NCI-H2227 treated with DMSO at 0.1 percent for 48 hours (cell line): ENCODE data around the gene INPP1.
A peak's percentile ranks its signal among the peaks of the same experiment; 100 is the strongest.

Source experiments
- DNase-seq: peaks from one replicate; lab custom pipeline; 2025; lab: John Stamatoyannopoulos, UW

Gene INPP1

DNA sequence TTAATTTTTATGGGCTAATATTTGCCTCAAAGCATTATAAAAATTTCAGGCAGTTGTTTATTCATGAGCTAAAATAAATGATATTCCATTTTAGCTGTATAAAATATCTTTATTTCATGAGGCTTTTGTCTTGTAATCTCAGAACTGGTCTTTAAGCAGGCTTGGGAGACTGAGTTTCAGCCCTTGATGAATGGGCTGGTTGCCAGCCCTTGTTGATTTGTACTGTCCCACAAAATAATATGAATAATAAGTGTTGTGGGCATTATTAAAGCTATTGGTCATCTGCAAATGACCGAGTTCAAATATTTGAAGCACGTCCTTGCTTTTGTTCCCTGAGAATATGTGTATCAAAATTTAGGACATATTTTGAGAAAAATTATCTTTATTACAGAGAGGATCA, 18.2 kb downstream of the INPP1 start:
- no peak for DNase-seq

DNA sequence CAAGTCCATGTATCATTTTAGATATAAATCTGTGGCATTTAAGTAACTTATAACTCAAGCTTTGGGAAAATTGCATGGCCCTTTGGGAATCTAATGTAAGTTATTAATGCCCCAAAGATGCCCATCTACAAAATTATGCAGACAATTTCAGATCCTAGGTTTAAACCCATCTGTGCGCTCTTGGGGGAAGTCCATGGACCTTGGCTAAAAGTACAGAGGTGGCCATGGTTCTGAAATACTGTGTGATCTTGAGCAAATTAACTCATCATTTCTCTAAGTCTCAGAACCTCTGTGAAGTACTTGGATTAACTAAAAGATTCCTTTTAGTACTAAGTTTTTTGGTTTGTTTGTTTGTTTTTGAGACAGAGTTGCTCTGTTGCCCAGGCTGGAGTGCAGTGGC, 19.5 kb downstream of the INPP1 start:
- DNase-seq, result no peak

DNA sequence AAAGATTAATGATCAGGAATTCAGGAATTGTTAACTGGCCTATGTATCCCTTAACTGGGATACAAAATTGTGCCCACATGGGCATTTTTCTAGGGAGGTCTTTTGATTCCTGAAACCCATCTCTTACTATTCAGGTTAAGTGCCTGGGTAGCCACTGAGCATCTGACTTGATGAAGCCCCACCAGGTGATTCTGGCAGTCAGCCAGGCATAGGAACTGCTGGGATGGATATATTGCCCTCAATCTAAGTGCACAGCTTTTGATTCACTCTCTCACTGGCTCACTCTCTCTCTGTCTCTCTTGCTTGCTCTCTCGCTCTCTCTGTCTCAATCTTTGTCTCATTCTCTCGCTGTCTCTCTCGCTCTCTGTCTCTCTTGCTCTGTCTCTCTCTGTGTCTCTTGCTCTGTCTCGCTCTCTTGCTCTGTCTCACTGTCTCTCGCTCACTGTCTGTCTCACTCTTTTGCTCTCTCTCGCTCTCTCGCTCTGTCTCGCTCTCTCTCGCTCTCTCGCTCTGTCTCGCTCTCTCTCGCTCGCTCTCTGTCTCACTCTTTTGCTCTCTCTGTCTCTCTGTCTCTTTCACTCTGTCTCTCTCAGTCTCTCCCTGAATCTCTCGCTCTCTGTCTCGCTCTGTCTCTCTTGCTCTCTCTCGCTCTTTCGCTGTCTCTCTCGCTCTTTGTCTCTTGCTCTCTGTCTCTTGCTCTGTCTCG, 22.3 kb downstream of the INPP1 start:
- peak; percentile 34 for DNase-seq

DNA sequence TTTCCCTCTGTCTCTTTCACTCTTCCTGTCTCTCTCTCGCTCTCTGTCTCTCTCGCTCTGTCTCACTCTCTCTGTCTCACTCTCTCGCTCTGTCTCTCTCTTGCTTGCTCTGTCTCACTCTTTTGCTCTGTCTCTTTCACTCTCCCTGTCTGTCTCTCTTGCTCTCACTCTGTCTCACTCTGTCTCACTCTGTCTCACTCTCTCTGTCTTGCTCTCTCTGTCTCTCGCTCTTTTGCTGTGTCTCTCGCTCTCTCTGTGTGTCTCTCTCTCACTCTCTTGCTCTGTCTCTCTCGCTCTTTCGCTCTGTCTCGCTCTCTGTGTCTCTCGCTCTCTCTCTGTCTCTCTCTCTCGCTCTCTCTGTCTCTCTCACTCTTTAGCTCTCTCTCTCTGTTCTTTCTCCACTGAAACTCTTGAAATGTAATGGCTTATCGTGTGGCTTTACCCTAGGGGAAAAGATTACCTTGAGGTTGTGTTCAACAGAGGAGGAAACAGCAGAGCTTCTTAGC, 22.9 kb downstream of the INPP1 start:
- no peak for DNase-seq

DNA sequence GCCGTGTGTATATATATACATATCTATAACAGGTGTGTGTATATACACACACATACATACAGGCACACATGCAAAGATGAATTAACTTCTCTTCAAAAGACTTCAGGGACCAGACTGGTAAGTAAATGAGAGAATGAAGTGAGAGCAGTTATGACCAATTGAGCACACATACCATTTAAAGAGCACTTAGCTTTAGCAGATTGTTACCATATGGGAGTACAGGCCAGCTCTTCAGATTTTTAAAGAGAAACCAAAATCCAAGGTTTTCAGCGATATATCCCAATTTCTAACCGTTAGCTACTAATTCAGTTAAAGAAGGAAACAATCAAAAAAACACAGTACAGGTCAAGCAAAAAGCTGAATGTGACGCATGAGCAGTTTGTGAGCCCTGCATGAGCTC, 23.7 kb downstream of the INPP1 start:
- no peak for DNase-seq

DNA sequence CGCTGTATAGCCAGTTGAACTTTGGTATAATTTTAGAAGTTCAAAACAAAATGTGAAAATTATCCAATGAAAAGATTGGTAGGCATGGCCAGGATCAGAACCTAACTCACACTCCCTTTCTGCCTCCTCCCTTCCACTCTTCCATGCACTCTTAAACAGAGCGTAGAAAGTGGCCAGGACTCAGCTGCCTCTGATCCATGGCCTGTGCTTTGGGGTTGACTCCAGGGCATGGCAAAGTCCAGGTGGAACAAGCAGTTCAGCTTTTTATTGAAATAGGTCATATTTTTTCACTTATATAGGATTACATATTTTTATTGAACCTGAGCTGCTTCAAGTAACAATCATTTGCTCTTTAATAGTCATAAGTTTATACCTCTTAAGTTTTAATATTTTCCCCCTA, 26.2 kb downstream of the INPP1 start:
- DNase-seq, result no peak

DNA sequence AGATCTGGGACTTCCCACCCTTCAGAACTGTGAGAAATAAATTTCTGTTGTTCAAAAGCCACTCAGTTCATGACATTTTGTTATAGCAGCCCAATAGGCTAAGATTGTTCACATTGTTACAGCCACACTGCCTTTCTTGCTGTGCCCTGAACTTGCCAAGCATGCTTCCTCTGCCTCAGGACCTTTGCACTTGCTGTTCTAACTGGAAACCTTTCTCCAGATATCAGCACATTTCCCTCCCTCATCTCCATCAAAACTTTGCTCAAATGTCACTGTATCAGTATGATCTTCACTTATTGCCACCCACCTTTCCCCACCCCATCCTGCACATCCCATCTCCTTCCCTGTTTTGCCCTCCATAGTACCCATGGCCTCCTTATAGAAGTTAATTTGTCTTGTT, 32.7 kb downstream of the INPP1 start:
- no peak for DNase-seq

DNA sequence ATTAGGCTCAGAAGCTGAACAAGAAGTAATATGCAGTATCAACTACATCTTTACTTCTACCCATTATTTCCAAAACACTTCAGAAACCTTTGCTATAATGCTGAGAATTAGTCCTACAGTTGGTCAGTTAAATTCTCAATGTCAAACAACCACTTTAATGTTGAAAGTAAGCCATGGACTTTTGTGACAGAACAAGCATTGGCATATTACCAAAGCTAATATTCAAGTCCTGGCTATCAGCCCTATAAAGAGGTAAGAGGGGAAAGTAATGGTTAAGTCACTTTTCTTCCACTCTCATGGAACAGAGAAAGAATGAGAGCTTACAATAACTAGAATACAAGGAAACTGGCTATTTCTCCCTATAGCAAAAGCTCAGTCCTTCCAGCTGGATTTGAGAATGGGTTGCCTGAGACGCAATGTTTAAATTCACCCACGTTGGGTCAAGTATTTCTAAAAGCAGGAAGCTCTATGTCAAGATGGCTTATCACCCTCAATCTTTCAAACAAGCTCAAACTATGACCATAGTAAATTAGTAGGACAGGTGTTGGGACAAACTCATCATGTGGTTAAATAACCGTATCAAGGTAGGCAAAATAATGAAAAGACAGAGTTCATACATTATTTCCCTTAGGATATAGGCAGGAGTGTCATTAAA, 33.3 kb downstream of the INPP1 start:
- no peak for DNase-seq

DNA sequence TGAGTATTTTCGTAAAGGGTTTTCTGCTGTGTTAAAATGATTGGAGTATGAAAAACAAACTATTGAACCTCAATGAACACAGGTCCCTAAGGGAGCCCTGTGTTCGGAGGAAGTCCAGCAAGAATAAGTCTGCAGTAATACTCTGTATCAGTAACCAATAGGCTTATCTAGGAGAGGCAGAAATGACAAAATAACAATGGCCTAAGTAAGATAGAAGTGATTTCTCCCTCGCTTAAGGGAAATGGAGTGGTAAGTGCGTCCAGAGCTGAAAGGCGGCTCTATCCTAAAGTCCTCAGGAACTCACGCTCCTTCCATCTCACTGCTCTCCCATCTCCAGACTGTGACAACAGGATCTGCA, 35.5 kb downstream of the INPP1 start:
- DNase-seq, result no peak

DNA sequence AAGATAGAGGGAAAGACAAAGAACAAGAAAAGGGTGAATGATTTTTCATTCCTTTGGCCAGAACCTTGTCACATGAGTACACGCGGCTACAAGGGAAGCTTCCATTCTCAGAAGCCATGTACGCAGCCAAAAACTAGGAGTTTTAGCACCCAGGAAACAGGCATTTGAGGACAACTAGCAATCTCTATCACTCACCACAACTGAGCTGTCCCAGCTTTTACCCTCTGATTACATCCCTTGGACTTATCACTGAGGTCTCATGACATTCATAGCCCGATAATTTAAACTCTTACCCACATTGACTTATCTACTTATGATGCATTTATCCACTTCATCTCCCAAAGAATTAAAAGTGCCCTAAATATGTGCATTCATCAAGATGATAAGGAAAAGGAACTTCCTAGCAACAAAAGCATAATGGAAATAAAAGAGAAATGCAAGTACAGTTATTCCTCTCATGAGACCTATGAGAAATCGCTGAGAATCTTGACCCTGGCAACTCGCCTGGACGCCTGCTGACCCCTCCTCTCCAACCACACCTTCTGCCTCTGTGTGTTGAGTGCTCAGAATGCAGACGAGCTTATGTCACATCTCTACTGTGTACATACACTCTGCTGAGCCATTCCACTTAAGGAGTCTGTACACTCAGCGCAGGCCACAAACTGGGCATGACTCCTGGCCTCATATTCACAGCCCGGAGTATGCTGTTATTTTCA, 36.0 kb downstream of the INPP1 start:
- peak; percentile 41 for DNase-seq

DNA sequence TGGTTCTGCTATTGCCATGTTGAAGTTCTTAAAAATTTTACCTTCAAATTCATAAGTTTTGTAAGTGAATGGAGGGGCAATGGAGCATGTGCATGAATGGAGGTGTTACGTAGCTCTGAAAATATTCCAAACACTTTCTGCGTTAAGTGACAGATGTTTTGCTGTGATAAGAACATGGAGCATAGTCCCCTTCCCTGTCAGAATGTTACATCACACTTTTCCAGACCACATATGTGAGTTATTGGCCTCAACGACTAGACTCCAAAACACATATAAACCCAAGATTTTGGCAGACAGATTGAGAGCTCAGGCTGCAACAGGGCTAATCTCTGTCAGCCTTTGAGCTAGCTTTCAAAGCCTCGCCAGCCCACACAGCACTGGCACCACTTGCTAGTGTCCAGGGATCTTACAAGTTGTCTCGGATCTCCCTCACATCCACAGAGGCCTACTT, 37.6 kb downstream of the INPP1 start:
- no peak for DNase-seq

DNA sequence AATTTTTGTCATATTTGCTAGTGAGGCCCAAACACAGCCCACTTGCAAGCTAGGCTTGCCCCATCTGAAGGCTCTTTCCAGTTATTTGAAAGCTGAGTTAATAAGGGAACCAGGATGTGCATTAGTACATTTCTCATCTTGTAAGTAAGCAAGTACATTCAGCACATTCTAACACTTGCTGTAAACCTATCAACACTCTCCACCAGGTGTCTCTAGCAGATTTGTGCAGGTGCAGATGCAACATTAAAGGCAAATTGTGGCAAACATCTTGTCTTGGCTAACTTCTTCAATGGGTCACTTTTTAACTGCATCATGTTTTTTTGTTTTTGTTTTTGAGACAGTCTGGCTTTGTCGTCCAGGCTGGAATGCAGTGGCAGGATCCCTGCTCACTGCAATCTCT, 39.5 kb downstream of the INPP1 start:
- DNase-seq, result peak; percentile 64

DNA sequence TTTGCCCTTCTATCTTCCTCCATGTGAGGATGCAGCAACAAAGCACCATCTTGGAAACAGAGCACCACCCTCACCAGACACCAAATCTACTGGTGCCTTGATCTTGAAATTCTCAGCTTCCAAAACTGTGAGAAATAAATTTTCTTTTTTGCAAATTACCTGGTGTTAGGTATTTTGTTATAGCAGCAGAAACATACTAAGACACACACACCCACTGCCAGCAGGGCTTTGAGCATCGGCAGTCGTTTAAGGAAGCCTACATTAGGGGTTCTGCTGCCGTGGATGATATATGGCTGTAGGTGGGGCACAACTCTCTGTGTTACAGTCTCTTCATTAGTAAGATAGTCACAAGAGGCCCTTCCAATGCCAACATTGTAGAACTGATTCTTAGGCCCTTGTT, 44.0 kb downstream of the INPP1 start:
- no peak for DNase-seq

DNA sequence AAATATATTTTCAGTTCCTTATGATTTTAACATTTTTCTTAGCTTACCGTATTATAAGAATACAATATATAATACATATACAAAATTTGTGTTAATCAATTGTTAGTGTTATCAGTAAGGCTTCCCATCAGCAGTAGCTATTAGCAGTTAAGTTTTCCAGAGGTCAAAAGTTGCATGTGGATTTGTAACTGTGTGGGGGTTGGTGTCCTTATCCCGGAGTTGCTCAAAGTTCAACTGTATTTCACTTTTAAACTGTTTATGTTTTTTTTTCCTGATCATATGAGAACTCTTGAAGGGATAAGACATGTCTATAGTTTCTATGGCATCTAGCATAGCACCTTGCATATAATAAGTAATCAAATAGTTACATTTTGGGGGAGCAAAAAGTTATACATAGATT, 52.9 kb downstream of the INPP1 start:
- no peak for DNase-seq

DNA sequence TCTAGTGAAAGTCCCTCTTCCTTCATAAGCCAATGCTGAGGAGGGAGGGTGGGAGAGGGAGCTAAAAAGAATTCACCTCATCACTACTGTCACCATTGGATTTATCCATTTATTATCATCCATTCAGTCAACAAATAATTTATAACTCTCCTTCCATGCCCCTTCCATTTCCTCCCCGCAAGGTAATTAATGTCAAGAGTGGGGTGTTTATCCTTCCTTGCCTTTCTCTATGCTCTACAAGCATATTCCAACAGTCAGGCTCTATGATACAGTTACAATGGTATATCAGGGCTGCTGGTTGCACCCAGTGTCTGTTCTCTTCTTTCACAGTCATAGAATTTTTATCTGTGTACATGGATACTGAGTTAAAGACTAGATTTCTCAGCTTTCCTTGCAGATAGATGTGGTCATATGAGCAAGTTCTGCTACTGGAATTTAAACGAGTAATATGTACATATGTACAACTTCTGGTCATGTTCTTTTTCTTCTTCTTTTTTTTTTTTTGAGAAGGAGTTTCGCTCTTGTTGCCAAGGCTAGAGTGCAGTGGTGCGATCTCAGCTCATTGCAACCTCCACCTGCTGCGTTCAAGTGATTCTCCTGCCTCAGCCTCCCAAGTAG, 59.7 kb downstream of the INPP1 start:
- no peak for DNase-seq

DNA sequence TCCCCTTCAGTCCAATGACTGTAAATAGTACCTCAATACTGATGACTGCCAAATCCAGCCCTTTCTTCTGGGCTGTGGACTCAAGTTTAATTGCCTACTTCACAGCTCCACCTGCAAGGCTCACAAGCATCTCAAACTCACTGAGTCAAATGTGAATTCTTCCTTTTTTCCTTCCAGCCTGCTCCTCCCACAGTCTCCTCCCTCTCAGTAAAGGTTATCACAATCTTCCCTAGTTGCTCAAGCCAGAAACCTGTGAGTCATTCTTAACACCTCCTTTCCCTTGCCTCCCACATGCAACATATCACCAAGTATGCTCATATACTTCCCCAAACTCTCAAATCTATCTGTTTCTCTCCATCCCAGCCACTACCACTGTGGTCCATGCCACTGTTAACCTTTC, 61.1 kb downstream of the INPP1 start:
- DNase-seq, result no peak

DNA sequence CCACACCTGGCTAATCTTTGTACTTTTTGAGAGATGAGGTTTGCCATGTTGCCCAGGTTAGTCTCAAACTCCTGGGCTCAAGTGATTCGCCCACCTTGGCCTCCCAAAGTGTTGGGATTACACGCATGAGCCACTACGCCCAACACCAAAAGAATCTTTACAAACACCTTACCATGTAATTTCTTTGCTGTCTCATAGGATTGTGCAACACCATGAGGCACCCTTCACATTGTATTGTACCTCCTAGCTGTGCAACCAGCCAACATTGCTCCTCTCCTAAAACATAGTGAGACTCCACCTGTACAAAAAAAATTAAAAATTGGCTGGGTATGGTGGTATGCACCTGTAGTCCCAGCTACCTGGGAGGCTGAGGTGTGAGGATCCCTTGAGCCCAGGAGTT, 61.7 kb downstream of the INPP1 start:
- no peak for DNase-seq

DNA sequence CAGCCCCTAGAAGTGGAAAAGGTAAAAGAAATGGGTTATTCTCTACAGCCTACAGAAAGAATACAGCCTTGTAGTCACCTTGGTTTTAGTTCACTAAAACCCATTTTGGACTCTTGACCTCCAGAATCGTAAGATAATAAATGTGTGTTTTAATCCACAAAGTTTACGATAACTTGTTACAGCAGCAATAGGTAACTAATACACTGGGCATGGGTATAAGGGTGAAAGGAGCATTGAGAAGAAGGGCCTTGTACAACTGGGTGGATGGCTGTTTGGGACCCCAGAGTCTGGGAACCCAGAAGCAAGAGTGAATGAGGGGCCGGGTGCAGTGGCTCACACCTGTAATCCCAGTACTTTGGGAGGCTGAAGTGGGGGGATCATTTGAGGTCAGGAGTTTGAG, 62.6 kb downstream of the INPP1 start:
- DNase-seq, result no peak

DNA sequence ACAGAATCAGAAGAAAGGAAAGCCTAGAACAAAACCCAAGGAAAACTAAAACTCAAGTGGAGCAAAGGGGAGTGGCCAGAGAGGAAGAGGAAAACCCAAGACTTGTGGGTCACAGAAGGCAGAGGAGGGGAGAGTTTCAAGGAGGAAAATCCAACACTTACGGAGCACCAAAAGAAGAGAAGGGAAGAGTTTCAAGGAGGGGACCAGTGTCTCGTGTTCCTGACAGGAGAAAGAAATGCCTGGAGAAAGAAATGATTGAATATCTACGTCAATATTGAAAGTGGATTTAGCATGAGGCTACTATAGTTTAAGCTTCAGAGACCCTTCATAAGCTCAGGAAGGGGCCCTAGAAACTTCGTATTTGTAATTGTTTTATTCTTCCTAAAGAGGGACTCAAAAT, 63.4 kb downstream of the INPP1 start:
- DNase-seq, result no peak

DNA sequence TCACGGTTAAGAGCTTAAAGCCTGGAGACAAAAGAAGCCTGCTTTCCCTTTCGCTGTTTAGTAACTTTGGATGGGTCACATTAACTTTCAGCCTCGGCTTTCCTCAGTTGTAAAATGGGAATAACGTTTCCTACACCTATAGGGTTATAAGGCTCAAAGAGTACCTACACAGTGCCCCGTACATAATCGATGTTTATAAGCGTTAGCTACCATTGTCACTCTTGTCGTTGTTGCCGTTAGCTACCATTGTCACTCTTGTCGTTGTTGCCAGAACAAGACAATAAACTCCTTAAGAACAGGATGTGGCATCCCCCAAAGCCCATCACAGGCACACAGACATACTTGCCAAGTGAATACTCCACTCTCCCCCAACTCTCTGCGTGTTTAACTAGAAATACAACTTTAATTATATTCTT, 63.9 kb downstream of the INPP1 start:
- DNase-seq, result no peak

DNA sequence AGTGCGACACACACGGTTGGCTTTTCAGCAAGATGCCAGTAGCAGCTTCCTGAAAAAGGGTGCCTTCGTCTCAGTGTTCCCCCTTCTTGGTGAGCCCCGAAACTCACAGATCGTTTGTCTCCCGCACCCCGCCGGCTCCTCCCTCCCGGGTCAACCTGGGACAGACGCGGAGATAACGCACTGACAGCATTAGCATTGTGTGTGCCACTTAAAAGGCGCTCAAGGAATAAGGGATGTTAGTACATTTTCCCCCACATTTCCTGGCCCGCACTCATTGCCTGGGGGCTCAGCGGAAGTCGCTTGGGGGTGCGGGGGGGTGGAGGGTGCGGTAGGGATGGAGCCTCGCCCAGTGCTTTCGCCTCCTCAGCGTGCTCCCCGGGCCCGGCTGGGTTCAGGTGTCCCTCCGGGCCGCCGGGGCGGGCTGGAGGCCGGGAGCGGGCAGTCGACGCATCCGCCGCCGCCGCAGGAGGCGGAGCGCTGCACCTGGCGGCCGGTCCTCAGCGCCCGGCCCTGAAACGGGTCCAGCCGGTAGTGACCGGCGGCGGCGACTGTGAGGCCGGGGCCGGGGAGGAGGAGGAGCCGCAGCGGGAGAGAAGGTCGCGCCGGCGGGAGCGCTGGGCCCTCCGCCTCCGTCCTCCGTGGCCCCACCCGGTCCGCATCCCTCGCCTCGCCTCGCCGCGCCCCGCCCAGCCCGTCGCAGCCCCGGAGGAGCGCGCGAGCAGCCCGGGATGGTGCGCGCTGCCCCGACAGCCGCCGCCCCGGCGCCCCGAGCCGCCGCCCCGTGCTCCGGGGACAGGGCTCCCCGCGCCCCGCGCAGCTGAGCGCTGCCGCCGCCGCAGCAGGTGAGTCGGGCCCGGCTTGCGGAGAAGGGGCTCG, 64.5 kb downstream of the INPP1 start, which contains the start of gene MFSD6:
Gene MFSD6 (plus strand): TSS at position 694 of the 876 bp plus-strand sequence. CDS start 27,675 bp downstream, outside the sequence.
- peak; percentile 74 for DNase-seq
